Measurements from ENCODE around the gene CRIM1. TPM values are rescaled to one million over a fixed set of nuclear protein-coding genes. Genes with fewer than 3 reads are reported as not detected.
A peak's percentile ranks its signal among the peaks of the same experiment; 100 is the strongest.

CRIM1 gene
- total RNA-seq, 1 experiment from 2014 or later = 46.5 TPM

DNA sequence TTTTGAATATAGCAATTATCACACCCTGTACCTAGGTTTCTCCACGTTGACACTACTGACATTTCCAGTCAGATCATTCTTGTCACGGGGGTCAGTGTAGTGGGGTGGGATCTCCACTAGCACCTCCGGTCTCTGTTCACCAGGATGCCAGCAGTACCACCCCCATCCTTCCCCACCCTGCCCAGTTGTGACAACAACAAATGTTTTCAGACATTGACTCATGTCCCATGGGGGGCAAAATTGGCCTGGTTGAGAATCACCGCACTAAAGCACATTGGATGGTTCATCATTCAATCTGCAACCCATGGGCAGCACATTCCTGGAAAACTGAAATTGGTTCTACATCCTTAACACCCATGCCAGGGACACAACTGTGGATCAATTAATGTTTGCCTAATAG, 210.1 kb downstream of the CRIM1 start:
- CTCF ChIA-PET = no interaction called here
- no peaks in the 10 kb centered on the region for H3K9me3 ChIP-seq (ENCODE audit: low read depth, low read length, poor library complexity, severe bottlenecking)
- H3K27ac ChIP-seq (ENCODE audit: low read depth, low read length, poor library complexity, severe bottlenecking) = no peak overlapping the region
- intact Hi-C loops (cut with micrococcal nuclease; ENCODE audit: unreplicated experiment) = no loop called here
- peaks cover 52% of the 10 kb centered on the region for H3K4me1 ChIP-seq (ENCODE audit: insufficient read depth, low read length, poor library complexity, severe bottlenecking)
- no peak overlapping the region for H3K4me3 ChIP-seq (ENCODE audit: low read depth, low read length, poor library complexity, severe bottlenecking)
- POLR2A ChIA-PET (ENCODE audit: low non-redundant PET) = no interaction called here
- no peaks in the 10 kb centered on the region for H3K36me3 ChIP-seq (ENCODE audit: insufficient read depth, low read length, poor library complexity, severe bottlenecking)
- DNase-seq (ENCODE audit: low spot score) = no peak
- BruUV-seq (replicated peaks) = no TSS peak
- no peaks in the 10 kb centered on the region for H3K27me3 ChIP-seq (replicated peaks; ENCODE audit: insufficient read depth, low read depth, low read length, poor library complexity)
- no peak for TF ChIP-seq EZH2 (IDR thresholded peaks at IDR 0.05; ENCODE audit: borderline replicate concordance, low read depth, low read length, poor library complexity, severe bottlenecking)
- TF ChIP-seq, protein P1, sequence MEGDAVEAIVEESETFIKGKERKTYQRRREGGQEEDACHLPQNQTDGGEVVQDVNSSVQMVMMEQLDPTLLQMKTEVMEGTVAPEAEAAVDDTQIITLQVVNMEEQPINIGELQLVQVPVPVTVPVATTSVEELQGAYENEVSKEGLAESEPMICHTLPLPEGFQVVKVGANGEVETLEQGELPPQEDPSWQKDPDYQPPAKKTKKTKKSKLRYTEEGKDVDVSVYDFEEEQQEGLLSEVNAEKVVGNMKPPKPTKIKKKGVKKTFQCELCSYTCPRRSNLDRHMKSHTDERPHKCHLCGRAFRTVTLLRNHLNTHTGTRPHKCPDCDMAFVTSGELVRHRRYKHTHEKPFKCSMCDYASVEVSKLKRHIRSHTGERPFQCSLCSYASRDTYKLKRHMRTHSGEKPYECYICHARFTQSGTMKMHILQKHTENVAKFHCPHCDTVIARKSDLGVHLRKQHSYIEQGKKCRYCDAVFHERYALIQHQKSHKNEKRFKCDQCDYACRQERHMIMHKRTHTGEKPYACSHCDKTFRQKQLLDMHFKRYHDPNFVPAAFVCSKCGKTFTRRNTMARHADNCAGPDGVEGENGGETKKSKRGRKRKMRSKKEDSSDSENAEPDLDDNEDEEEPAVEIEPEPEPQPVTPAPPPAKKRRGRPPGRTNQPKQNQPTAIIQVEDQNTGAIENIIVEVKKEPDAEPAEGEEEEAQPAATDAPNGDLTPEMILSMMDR (conservative IDR thresholded peaks at IDR 0.05; ENCODE audit: low read depth, low read length) = no peak

DNA sequence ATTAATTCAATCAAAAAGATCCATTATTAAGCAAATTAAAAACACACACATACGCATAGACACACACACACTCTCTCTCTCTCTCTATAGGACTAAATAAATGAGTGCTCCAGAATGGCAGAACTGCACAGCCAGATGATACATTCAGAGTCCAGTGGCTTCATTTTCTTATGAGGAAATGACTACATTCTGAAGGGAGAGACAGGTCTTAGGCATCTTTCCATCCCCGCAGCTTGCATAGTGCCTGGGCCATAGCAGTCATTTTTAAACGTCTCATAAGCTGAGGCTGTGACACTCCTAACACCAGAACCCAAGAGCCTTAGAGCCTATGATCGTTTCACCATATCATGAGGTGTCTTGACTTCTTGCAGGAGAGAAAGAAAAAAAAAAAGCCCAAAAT, 211.3 kb downstream of the CRIM1 start:
- Histone ChIP-seq H3K9me3 (ENCODE audit: low read depth, low read length, poor library complexity, severe bottlenecking) (no peaks in the 10 kb centered on the region), H3K27ac (ENCODE audit: low read depth, low read length, poor library complexity, severe bottlenecking) (peak overlapping the region; percentile 54), H3K27me3 (replicated peaks; ENCODE audit: insufficient read depth, low read depth, low read length, poor library complexity) (no peaks in the 10 kb centered on the region), H3K4me3 (ENCODE audit: low read depth, low read length, poor library complexity, severe bottlenecking) (no peak overlapping the region), H3K4me1 (ENCODE audit: insufficient read depth, low read length, poor library complexity, severe bottlenecking) (peaks cover 40% of the 10 kb centered on the region), H3K36me3 (ENCODE audit: insufficient read depth, low read length, poor library complexity, severe bottlenecking) (no peaks in the 10 kb centered on the region)
- DNase-seq (ENCODE audit: low spot score) = no peak
- CTCF ChIA-PET = no interaction called here
- BruUV-seq (replicated peaks) = no TSS peak
- intact Hi-C loops (cut with micrococcal nuclease; ENCODE audit: unreplicated experiment) = no loop called here
- TF ChIP-seq EZH2 (IDR thresholded peaks at IDR 0.05; ENCODE audit: borderline replicate concordance, low read depth, low read length, poor library complexity, severe bottlenecking) = no peak
- TF ChIP-seq, protein P1 (conservative IDR thresholded peaks at IDR 0.05; ENCODE audit: low read depth, low read length) = no peak
- POLR2A ChIA-PET (ENCODE audit: low non-redundant PET) = no interaction called here

DNA sequence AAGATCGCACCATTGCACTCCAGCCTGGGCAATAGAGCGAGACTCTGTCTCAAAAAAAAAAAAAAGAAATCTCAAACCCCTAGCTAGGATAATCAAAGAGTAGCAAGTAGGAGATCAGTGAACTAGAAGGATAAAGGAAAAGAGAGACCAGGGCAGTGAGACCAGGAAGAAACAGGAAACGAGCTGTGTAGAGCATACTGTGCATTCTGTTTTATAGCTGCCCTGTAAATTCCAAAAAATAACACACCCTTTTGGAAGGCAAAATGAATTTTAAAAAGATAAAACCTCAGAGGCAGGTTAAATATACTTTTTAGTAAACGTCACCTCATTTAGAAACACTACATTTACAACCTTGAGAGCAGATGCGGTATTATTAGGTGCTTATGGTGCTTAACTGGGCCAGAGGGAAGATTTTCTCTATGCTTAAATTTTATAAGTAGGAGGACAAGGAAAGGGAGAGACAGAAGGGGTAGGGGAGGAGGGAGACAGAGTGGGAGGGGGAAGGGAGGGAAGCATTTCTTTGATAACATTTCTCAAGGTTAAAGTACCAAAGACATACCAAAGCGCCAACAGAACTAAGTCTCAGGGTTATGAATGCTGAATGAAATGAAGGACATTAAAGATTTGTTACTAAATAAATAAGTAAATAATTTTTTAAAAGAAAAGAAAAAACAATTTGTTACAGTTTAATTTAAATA, 212.3 kb downstream of the CRIM1 start:
- H3K36me3 ChIP-seq (ENCODE audit: insufficient read depth, low read length, poor library complexity, severe bottlenecking) = no peaks in the 10 kb centered on the region
- intact Hi-C loops (cut with micrococcal nuclease; ENCODE audit: unreplicated experiment) = no loop called here
- peaks cover 38% of the 10 kb centered on the region for H3K4me1 ChIP-seq (ENCODE audit: insufficient read depth, low read length, poor library complexity, severe bottlenecking)

More for the DNA sequence above, 212.3 kb downstream of the CRIM1 start:
- no peak for TF ChIP-seq EZH2 (IDR thresholded peaks at IDR 0.05; ENCODE audit: borderline replicate concordance, low read depth, low read length, poor library complexity, severe bottlenecking)
- TF ChIP-seq, protein P1 (conservative IDR thresholded peaks at IDR 0.05; ENCODE audit: low read depth, low read length) = no peak
- H3K27me3 ChIP-seq (replicated peaks; ENCODE audit: insufficient read depth, low read depth, low read length, poor library complexity) = no peaks in the 10 kb centered on the region
- peak overlapping the region; percentile 54 for H3K27ac ChIP-seq (ENCODE audit: low read depth, low read length, poor library complexity, severe bottlenecking)
- H3K9me3 ChIP-seq (ENCODE audit: low read depth, low read length, poor library complexity, severe bottlenecking) = no peaks in the 10 kb centered on the region
- H3K4me3 ChIP-seq (ENCODE audit: low read depth, low read length, poor library complexity, severe bottlenecking) = no peak overlapping the region
- peak; percentile 66 for DNase-seq (ENCODE audit: low spot score)
- no TSS peak for BruUV-seq (replicated peaks)
- POLR2A ChIA-PET (ENCODE audit: low non-redundant PET) = no interaction called here
- CTCF ChIA-PET = interaction anchor here (0.7 to 1.0 kb wide), 3 partner anchors 11 to 389 kb away, joined by 4 to 7 read pairs (median 5); no protein-coding TSS in a partner anchor

Measured in A673 (cell line).